Activated naive CD4-positive, alpha-beta T cell treated with anti-CD3 and anti-CD28 coated beads, Interleukin-2, amount 50 U/mL, for 72 hours (primary cell): ENCODE measurements around the gene SNAPC2. TPM values are rescaled to one million over a fixed set of nuclear protein-coding genes. Genes with fewer than 3 reads are reported as not detected.
"Not testable (repeated sequence)": the region's sequence is repeated elsewhere in the genome, so short reads cannot be mapped to it uniquely, and the experiment has no call there.

Experiments
- ATAC-seq, 2 donors: fragments of 150-1000 bp; cut with Tn5 transposase; 2 replicates each; pipeline ENCODE4 v1.10.0; 2021; ENCODE audit warnings: mild to moderate bottlenecking in 2 of 2, moderate library complexity in 2 of 2
- DNase-seq, 2 donors: peaks; one replicate each; pipeline ENCODE4 v3.0.0; 2021 to 2022; ENCODE audit warnings: low spot score in 2 of 2
- H3K27ac Mint-ChIP-seq, 2 donors: one replicate each; pipeline ENCODE4 v1.8.0; 2022; ENCODE audit warnings: mild to moderate bottlenecking in 2 of 2, mixed read lengths in 2 of 2
- H3K36me3 Mint-ChIP-seq, 2 donors: one replicate each; pipeline ENCODE4 v1.8.0; 2022; ENCODE audit warnings: mixed read lengths in 2 of 2
- H3K9me3 Mint-ChIP-seq, 2 donors: one replicate each; pipeline ENCODE4 v1.8.0; 2022; ENCODE audit warnings: mixed read lengths in 2 of 2
- total RNA-seq, 2 donors: library from RNA; stranded (reverse); gene quantifications; one replicate each; pipeline ENCODE4 v1.2.3, GENCODE V29; 2022

SNAPC2 gene
- total RNA-seq, 2 donors from 2014 or later = 16.0 to 22.0 TPM

GRCh38 chr19:7883796-7884570, 36.2 kb upstream of the SNAPC2 start:
- DNase-seq = no peak
- no peak for ATAC-seq
- H3K27ac Mint-ChIP-seq = no peak overlapping the region
- H3K36me3 Mint-ChIP-seq = no peaks in the 10 kb centered on the region
- no peaks in the 10 kb centered on the region for H3K9me3 Mint-ChIP-seq

GRCh38 chr19:7885818-7886217, 34.3 kb upstream of the SNAPC2 start:
- DNase-seq = no peak
- ATAC-seq = no peak
- Mint-ChIP-seq H3K36me3 (no peaks in the 10 kb centered on the region), H3K27ac (no peak overlapping the region), H3K9me3 (no peaks in the 10 kb centered on the region)

- DNase-seq (no peak), ATAC-seq (no peak)
- no peaks in the 10 kb centered on the region for H3K36me3 Mint-ChIP-seq
- H3K9me3 Mint-ChIP-seq = no peaks in the 10 kb centered on the region
- H3K27ac Mint-ChIP-seq = no peak overlapping the region
Measured at GRCh38 chr19:7887408-7888144, 32.6 kb upstream of the SNAPC2 start.

GRCh38 chr19:7888145-7888825, 31.9 kb upstream of the SNAPC2 start, which contains the start of gene LRRC8E:
Gene LRRC8E (plus strand): TSS chr19:7888510. CDS start chr19:7895604, 7,094 bp downstream.
- H3K36me3 Mint-ChIP-seq = no peaks in the 10 kb centered on the region
- ATAC-seq = peak; percentile 59 to 98
- DNase-seq = peak in 1 of 2 donors; percentile 62

GRCh38 chr19:7888826-7889217, 31.3 kb upstream of the SNAPC2 start:
- no peaks in the 10 kb centered on the region for H3K36me3 Mint-ChIP-seq

More at GRCh38 chr19:7888145-7888825, 31.9 kb upstream of the SNAPC2 start, which contains the start of gene LRRC8E:
- H3K9me3 Mint-ChIP-seq = no peaks in the 10 kb centered on the region
- H3K27ac Mint-ChIP-seq = no peak within 1 kb of the TSS

GRCh38 chr19:7893362-7894101, 26.6 kb upstream of the SNAPC2 start:
- not testable (repeated sequence) for H3K9me3 Mint-ChIP-seq, H3K27ac Mint-ChIP-seq, DNase-seq, ATAC-seq, H3K36me3 Mint-ChIP-seq

More at GRCh38 chr19:7888826-7889217, 31.3 kb upstream of the SNAPC2 start:
- Mint-ChIP-seq H3K9me3 (no peaks in the 10 kb centered on the region), H3K27ac (no peak overlapping the region)
- DNase-seq = no peak
- no peak for ATAC-seq

GRCh38 chr19:7894612-7895309, 25.4 kb upstream of the SNAPC2 start:
- no peak for DNase-seq
- no peaks in the 10 kb centered on the region for H3K36me3 Mint-ChIP-seq
- ATAC-seq = no peak
- H3K27ac Mint-ChIP-seq = no peak overlapping the region
- no peaks in the 10 kb centered on the region for H3K9me3 Mint-ChIP-seq

- ATAC-seq (no peak), DNase-seq (no peak)
- Mint-ChIP-seq H3K9me3 (no peaks in the 10 kb centered on the region), H3K27ac (no peak overlapping the region), H3K36me3 (no peaks in the 10 kb centered on the region)
Measured at GRCh38 chr19:7895565-7895964, 24.6 kb upstream of the SNAPC2 start.

GRCh38 chr19:7897292-7897691, 22.8 kb upstream of the SNAPC2 start:
- no peak overlapping the region for H3K27ac Mint-ChIP-seq
- H3K9me3 Mint-ChIP-seq = no peaks in the 10 kb centered on the region
- no peaks in the 10 kb centered on the region for H3K36me3 Mint-ChIP-seq
- DNase-seq (no peak), ATAC-seq (no peak)

- DNase-seq = no peak
- Mint-ChIP-seq H3K9me3 (no peaks in the 10 kb centered on the region), H3K27ac (no peak overlapping the region), H3K36me3 (no peaks in the 10 kb centered on the region)
- ATAC-seq = no peak
Measured at GRCh38 chr19:7898967-7899366, 21.2 kb upstream of the SNAPC2 start.

- peaks cover 5% of the 10 kb centered on the region in 2 donors for H3K36me3 Mint-ChIP-seq
- DNase-seq = no peak
Measured at GRCh38 chr19:7899751-7900378, 20.3 kb upstream of the SNAPC2 start.

GRCh38 chr19:7900401-7900870, 19.7 kb upstream of the SNAPC2 start:
- DNase-seq (no peak), ATAC-seq (no peak)
- Mint-ChIP-seq H3K9me3 (no peaks in the 10 kb centered on the region), H3K36me3 (peaks cover 10% of the 10 kb centered on the region in 2 donors), H3K27ac (no peak overlapping the region)

More at GRCh38 chr19:7899751-7900378, 20.3 kb upstream of the SNAPC2 start:
- Mint-ChIP-seq H3K27ac (no peak overlapping the region), H3K9me3 (no peaks in the 10 kb centered on the region)
- ATAC-seq = no peak

GRCh38 chr19:7900931-7901330, 19.2 kb upstream of the SNAPC2 start:
- no peaks in the 10 kb centered on the region for H3K9me3 Mint-ChIP-seq
- ATAC-seq (no peak), DNase-seq (no peak)
- H3K36me3 Mint-ChIP-seq = peaks cover 10% of the 10 kb centered on the region in 2 donors
- no peak overlapping the region for H3K27ac Mint-ChIP-seq

- peaks cover 10% of the 10 kb centered on the region in 2 donors for H3K36me3 Mint-ChIP-seq
Measured at GRCh38 chr19:7901337-7901736, 18.8 kb upstream of the SNAPC2 start.

GRCh38 chr19:7902796-7903243, 17.3 kb upstream of the SNAPC2 start:
- ATAC-seq = no peak
- H3K27ac Mint-ChIP-seq = peak overlapping the region; percentile 96 to 97
- DNase-seq = no peak
- peaks cover 10% of the 10 kb centered on the region in 2 donors for H3K36me3 Mint-ChIP-seq
- H3K9me3 Mint-ChIP-seq = no peaks in the 10 kb centered on the region

More at GRCh38 chr19:7901337-7901736, 18.8 kb upstream of the SNAPC2 start:
- H3K9me3 Mint-ChIP-seq = no peaks in the 10 kb centered on the region
- DNase-seq (no peak), ATAC-seq (no peak)
- no peak overlapping the region for H3K27ac Mint-ChIP-seq
